ENCODE data around the gene CLASP2.

The CLASP2 gene

DNA sequence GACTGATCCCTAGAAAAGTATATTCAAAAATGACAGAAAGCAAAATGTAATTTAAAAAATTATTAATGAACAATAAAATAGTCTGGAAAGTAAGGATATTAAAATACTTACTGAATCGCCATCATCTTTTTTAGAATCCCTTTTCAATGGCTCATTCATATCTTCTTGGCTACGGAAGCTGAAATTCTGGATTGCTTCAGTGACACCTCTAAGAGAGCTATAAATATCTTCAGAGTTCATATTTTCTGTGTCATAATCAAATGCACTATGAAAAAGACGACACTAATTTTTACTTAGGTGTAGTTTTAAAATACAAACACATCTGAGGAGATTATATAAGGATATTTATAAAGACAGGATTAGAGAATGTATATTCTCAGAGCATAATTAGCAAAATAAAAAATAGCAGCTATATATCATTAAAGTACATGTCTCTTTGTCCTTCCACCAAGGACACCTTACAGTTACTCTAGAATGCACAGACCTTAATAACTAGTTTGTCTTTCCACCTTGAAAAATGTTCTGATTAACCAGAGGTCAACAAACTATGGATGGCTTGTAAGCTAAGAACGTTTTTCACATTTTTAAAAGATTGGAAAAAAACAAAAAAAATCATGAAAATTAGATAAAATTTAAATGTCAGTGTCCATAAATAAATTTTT lies 179.2 kb downstream of the CLASP2 start:
- H3K79me2 ChIP-seq (ENCODE audit: insufficient read depth, low read length): no peaks in the 10 kb centered on the region
- no peak overlapping the region for H3K4me2 ChIP-seq (ENCODE audit: insufficient read depth, low read length)
- peaks cover 40% of the 10 kb centered on the region for H3K36me3 ChIP-seq (ENCODE audit: insufficient read depth, low read length)
- ATAC-seq (ENCODE audit: insufficient read depth, low read depth): no peak
- no peak overlapping the region for H2AFZ ChIP-seq (ENCODE audit: low read depth, low read length)
- no peak overlapping the region for H3K4me3 ChIP-seq (ENCODE audit: low read depth in 1 of 2, low read length in 2 of 2)
- H4K20me1 ChIP-seq (ENCODE audit: insufficient read depth, low read length): no peaks in the 10 kb centered on the region
- no peak overlapping the region for H3K27ac ChIP-seq (ENCODE audit: low read length)
- no peak for DNase-seq
- no peak for TF ChIP-seq EZH2 (IDR thresholded peaks at IDR 0.05; ENCODE audit: borderline replicate concordance, low read depth, low read length, severe bottlenecking)
- TF ChIP-seq, protein P1, sequence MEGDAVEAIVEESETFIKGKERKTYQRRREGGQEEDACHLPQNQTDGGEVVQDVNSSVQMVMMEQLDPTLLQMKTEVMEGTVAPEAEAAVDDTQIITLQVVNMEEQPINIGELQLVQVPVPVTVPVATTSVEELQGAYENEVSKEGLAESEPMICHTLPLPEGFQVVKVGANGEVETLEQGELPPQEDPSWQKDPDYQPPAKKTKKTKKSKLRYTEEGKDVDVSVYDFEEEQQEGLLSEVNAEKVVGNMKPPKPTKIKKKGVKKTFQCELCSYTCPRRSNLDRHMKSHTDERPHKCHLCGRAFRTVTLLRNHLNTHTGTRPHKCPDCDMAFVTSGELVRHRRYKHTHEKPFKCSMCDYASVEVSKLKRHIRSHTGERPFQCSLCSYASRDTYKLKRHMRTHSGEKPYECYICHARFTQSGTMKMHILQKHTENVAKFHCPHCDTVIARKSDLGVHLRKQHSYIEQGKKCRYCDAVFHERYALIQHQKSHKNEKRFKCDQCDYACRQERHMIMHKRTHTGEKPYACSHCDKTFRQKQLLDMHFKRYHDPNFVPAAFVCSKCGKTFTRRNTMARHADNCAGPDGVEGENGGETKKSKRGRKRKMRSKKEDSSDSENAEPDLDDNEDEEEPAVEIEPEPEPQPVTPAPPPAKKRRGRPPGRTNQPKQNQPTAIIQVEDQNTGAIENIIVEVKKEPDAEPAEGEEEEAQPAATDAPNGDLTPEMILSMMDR (IDR thresholded peaks at IDR 0.05; ENCODE audit: borderline replicate concordance, extremely low read depth, low read length, poor library complexity, severe bottlenecking): no peak
- no peaks in the 10 kb centered on the region for H3K27me3 ChIP-seq (ENCODE audit: insufficient read depth, low read length, poor library complexity)
- H3K9ac ChIP-seq (ENCODE audit: low read depth, low read length): no peak overlapping the region
- no peaks in the 10 kb centered on the region for H3K9me3 ChIP-seq (ENCODE audit: insufficient read depth, low read length, severe bottlenecking)
- no peaks in the 10 kb centered on the region for H3K4me1 ChIP-seq (ENCODE audit: insufficient read depth, low read length)

DNA sequence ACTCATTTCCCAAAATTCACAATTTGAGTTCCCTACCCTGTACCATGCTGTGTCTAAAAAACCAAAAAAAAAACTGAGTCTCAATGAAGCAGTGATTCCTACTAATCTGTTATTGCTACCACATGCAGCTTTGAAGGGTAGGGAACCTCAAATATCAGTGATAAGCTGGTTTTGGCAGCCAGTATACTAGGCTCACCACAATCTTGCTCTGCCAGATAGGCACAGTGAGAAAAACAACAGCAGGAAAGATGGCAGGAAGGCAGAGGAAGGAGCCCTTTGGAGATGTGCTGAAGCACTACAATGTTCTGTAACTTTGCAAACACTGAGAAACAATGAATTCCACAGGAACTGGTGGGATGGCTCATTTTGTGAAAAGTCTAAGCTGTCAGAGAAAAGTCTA lies 180.9 kb downstream of the CLASP2 start:
- DNase-seq: no peak
- Histone ChIP-seq H3K9me3 (ENCODE audit: insufficient read depth, low read length, severe bottlenecking) (no peaks in the 10 kb centered on the region), H2AFZ (ENCODE audit: low read depth, low read length) (no peak overlapping the region), H3K27me3 (ENCODE audit: insufficient read depth, low read length, poor library complexity) (no peaks in the 10 kb centered on the region), H3K9ac (ENCODE audit: low read depth, low read length) (no peak overlapping the region), H3K27ac (ENCODE audit: low read length) (no peak overlapping the region), H3K4me2 (ENCODE audit: insufficient read depth, low read length) (no peak overlapping the region), H4K20me1 (ENCODE audit: insufficient read depth, low read length) (no peaks in the 10 kb centered on the region), H3K36me3 (ENCODE audit: insufficient read depth, low read length) (peaks cover 42% of the 10 kb centered on the region), H3K4me1 (ENCODE audit: insufficient read depth, low read length) (no peaks in the 10 kb centered on the region), H3K4me3 (ENCODE audit: low read depth in 1 of 2, low read length in 2 of 2) (no peak overlapping the region), H3K79me2 (ENCODE audit: insufficient read depth, low read length) (no peaks in the 10 kb centered on the region)
- TF ChIP-seq, protein P1 (IDR thresholded peaks at IDR 0.05; ENCODE audit: borderline replicate concordance, extremely low read depth, low read length, poor library complexity, severe bottlenecking): no peak
- no peak for TF ChIP-seq EZH2 (IDR thresholded peaks at IDR 0.05; ENCODE audit: borderline replicate concordance, low read depth, low read length, severe bottlenecking)
- no peak for ATAC-seq (ENCODE audit: insufficient read depth, low read depth)

DNA sequence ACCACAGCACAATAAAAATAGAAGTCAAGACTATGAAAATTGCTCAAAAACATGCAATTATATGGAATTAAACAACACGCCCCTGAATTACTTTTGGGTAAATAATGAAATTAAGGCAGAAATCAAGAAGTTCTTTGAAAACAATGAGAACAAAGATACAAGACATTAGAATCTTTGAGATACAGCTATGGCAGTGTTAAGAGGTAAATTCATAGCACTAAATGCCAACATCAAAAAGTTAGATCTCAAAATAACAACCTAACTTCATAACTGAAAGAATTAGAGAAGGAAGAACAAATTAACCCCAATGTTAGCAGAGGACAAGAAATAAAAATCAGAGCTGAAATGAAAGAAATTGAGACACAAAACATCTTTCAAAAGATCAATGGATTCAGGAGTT lies 191.3 kb downstream of the CLASP2 start:
- H3K27me3 ChIP-seq (ENCODE audit: insufficient read depth, low read length, poor library complexity): no peaks in the 10 kb centered on the region
- ATAC-seq (ENCODE audit: insufficient read depth, low read depth) (no peak), DNase-seq (no peak)
- TF ChIP-seq EZH2 (IDR thresholded peaks at IDR 0.05; ENCODE audit: borderline replicate concordance, low read depth, low read length, severe bottlenecking): no peak
- TF ChIP-seq, protein P1 (IDR thresholded peaks at IDR 0.05; ENCODE audit: borderline replicate concordance, extremely low read depth, low read length, poor library complexity, severe bottlenecking): no peak
- H2AFZ ChIP-seq (ENCODE audit: low read depth, low read length): no peak overlapping the region
- H3K4me1 ChIP-seq (ENCODE audit: insufficient read depth, low read length): no peaks in the 10 kb centered on the region
- peaks cover 8% of the 10 kb centered on the region for H3K9me3 ChIP-seq (ENCODE audit: insufficient read depth, low read length, severe bottlenecking)
- no peaks in the 10 kb centered on the region for H3K79me2 ChIP-seq (ENCODE audit: insufficient read depth, low read length)
- no peak overlapping the region for H3K9ac ChIP-seq (ENCODE audit: low read depth, low read length)
- no peak overlapping the region for H3K4me3 ChIP-seq (ENCODE audit: low read depth in 1 of 2, low read length in 2 of 2)
- H3K36me3 ChIP-seq (ENCODE audit: insufficient read depth, low read length): peaks cover 49% of the 10 kb centered on the region; the same call in 1 of the 2 replicates
- H4K20me1 ChIP-seq (ENCODE audit: insufficient read depth, low read length): no peaks in the 10 kb centered on the region
- no peak overlapping the region for H3K4me2 ChIP-seq (ENCODE audit: insufficient read depth, low read length)
- H3K27ac ChIP-seq (ENCODE audit: low read length): no peak overlapping the region

Data from DND-41 (cell line).